Central memory CD8-positive, alpha-beta T cell (primary cell): ENCODE data around the gene ARHGAP15.

Experiments
- ATAC-seq: fragments of 150-1000 bp; cut with Tn5 transposase; replicated peaks from 2 replicates; pipeline ENCODE4 v1.10.0; 2022; ENCODE audit warnings: mild to moderate bottlenecking, moderate FRiP score, moderate number of reproducible peaks; ENCODE audit not compliant: poor library complexity, severe bottlenecking; ENCODE audit errors: extremely low read depth
- DNase-seq, 2 donors: peaks; one replicate each; pipeline ENCODE4 v3.0.0; 2021; ENCODE audit warnings: low spot score in 2 of 2
- H3K27ac Mint-ChIP-seq: one replicate; pipeline ENCODE4 v1.8.0; 2022; ENCODE audit warnings: low read depth, mild to moderate bottlenecking, moderate library complexity, mixed read lengths
- H3K27me3 Mint-ChIP-seq: one replicate; pipeline ENCODE4 v1.8.0; 2022; ENCODE audit warnings: mixed read lengths
- H3K36me3 Mint-ChIP-seq: one replicate; pipeline ENCODE4 v1.8.0; 2022; ENCODE audit warnings: mild to moderate bottlenecking, moderate library complexity, mixed read lengths; ENCODE audit not compliant: insufficient read depth
- H3K4me1 Mint-ChIP-seq: one replicate; pipeline ENCODE4 v1.8.0; 2022; ENCODE audit warnings: mixed read lengths
- H3K4me3 Mint-ChIP-seq: one replicate; pipeline ENCODE4 v1.8.0; 2022; ENCODE audit warnings: mild to moderate bottlenecking, moderate library complexity, mixed read lengths
- H3K9me3 Mint-ChIP-seq: one replicate; pipeline ENCODE4 v1.8.0; 2022; ENCODE audit warnings: mixed read lengths

Gene ARHGAP15

GRCh38 chr2:143347901-143348414 lies 218.7 kb downstream of the ARHGAP15 start:
- H3K9me3 Mint-ChIP-seq, result no peaks in the 10 kb centered on the region
- ATAC-seq, result no peak
- H3K36me3 Mint-ChIP-seq, result peaks cover 5% of the 10 kb centered on the region
- H3K27ac Mint-ChIP-seq, result no peak overlapping the region
- no peaks in the 10 kb centered on the region for H3K27me3 Mint-ChIP-seq
- no peak for DNase-seq
- H3K4me1 Mint-ChIP-seq, result peaks cover 29% of the 10 kb centered on the region
- H3K4me3 Mint-ChIP-seq, result no peak overlapping the region

- DNase-seq, result no peak
- no peak overlapping the region for H3K27ac Mint-ChIP-seq
- H3K27me3 Mint-ChIP-seq, result no peaks in the 10 kb centered on the region
- H3K4me1 Mint-ChIP-seq, result peaks cover 30% of the 10 kb centered on the region
- no peak for ATAC-seq
- no peak overlapping the region for H3K4me3 Mint-ChIP-seq
- peaks cover 2% of the 10 kb centered on the region for H3K36me3 Mint-ChIP-seq
- no peaks in the 10 kb centered on the region for H3K9me3 Mint-ChIP-seq
These were observed 225.0 kb downstream of the ARHGAP15 start for GRCh38 chr2:143354050-143354750.

GRCh38 chr2:143355870-143356269 lies 226.7 kb downstream of the ARHGAP15 start:
- no peak for DNase-seq
- Mint-ChIP-seq H3K27me3 (no peaks in the 10 kb centered on the region), H3K9me3 (no peaks in the 10 kb centered on the region), H3K4me1 (peaks cover 39% of the 10 kb centered on the region), H3K27ac (no peak overlapping the region), H3K4me3 (no peak overlapping the region), H3K36me3 (peaks cover 7% of the 10 kb centered on the region)
- ATAC-seq, result no peak

GRCh38 chr2:143356336-143356735 lies 227.1 kb downstream of the ARHGAP15 start:
- H3K4me3 Mint-ChIP-seq, result no peak overlapping the region
- DNase-seq (no peak), ATAC-seq (no peak)
- H3K4me1 Mint-ChIP-seq, result peaks cover 36% of the 10 kb centered on the region
- H3K27ac Mint-ChIP-seq, result no peak overlapping the region
- H3K27me3 Mint-ChIP-seq, result no peaks in the 10 kb centered on the region
- H3K9me3 Mint-ChIP-seq, result no peaks in the 10 kb centered on the region
- peaks cover 7% of the 10 kb centered on the region for H3K36me3 Mint-ChIP-seq

GRCh38 chr2:143356736-143357446 lies 227.7 kb downstream of the ARHGAP15 start:
- H3K4me3 Mint-ChIP-seq, result no peak overlapping the region
- ATAC-seq (no peak), DNase-seq (no peak)
- H3K27ac Mint-ChIP-seq, result no peak overlapping the region
- H3K9me3 Mint-ChIP-seq, result no peaks in the 10 kb centered on the region
- peaks cover 38% of the 10 kb centered on the region for H3K4me1 Mint-ChIP-seq
- peaks cover 7% of the 10 kb centered on the region for H3K36me3 Mint-ChIP-seq
- H3K27me3 Mint-ChIP-seq, result no peaks in the 10 kb centered on the region

- H3K4me3 Mint-ChIP-seq, result no peak overlapping the region
- H3K4me1 Mint-ChIP-seq, result peaks cover 49% of the 10 kb centered on the region
- no peak overlapping the region for H3K27ac Mint-ChIP-seq
- no peaks in the 10 kb centered on the region for H3K27me3 Mint-ChIP-seq
- peaks cover 10% of the 10 kb centered on the region for H3K36me3 Mint-ChIP-seq
- H3K9me3 Mint-ChIP-seq, result no peaks in the 10 kb centered on the region
- ATAC-seq (no peak), DNase-seq (no peak)
These were observed 228.7 kb downstream of the ARHGAP15 start for GRCh38 chr2:143357966-143358365.

GRCh38 chr2:143361346-143361745 lies 232.1 kb downstream of the ARHGAP15 start:
- no peaks in the 10 kb centered on the region for H3K9me3 Mint-ChIP-seq
- ATAC-seq, result no peak
- H3K4me1 Mint-ChIP-seq, result peaks cover 52% of the 10 kb centered on the region
- peaks cover 9% of the 10 kb centered on the region for H3K36me3 Mint-ChIP-seq
- no peak for DNase-seq
- H3K27me3 Mint-ChIP-seq, result no peaks in the 10 kb centered on the region
- no peak overlapping the region for H3K27ac Mint-ChIP-seq
- H3K4me3 Mint-ChIP-seq, result no peak overlapping the region

GRCh38 chr2:143371616-143372015 lies 242.4 kb downstream of the ARHGAP15 start:
- no peak for DNase-seq
- H3K9me3 Mint-ChIP-seq, result no peaks in the 10 kb centered on the region
- H3K36me3 Mint-ChIP-seq, result peaks cover 6% of the 10 kb centered on the region
- H3K27me3 Mint-ChIP-seq, result no peaks in the 10 kb centered on the region
- H3K4me3 Mint-ChIP-seq, result no peak overlapping the region
- no peak overlapping the region for H3K27ac Mint-ChIP-seq
- peaks cover 41% of the 10 kb centered on the region for H3K4me1 Mint-ChIP-seq
- ATAC-seq, result no peak

GRCh38 chr2:143375384-143375880 lies 246.2 kb downstream of the ARHGAP15 start:
- DNase-seq, result no peak
- no peak overlapping the region for H3K4me3 Mint-ChIP-seq
- H3K4me1 Mint-ChIP-seq, result peaks cover 25% of the 10 kb centered on the region
- peak overlapping the region; percentile 25 for H3K27ac Mint-ChIP-seq
- peaks cover 9% of the 10 kb centered on the region for H3K36me3 Mint-ChIP-seq
- no peak for ATAC-seq
- no peaks in the 10 kb centered on the region for H3K9me3 Mint-ChIP-seq
- H3K27me3 Mint-ChIP-seq, result no peaks in the 10 kb centered on the region

- DNase-seq (no peak), ATAC-seq (no peak)
- Mint-ChIP-seq H3K4me3 (no peak overlapping the region), H3K36me3 (peaks cover 9% of the 10 kb centered on the region), H3K27me3 (no peaks in the 10 kb centered on the region), H3K9me3 (no peaks in the 10 kb centered on the region), H3K27ac (no peak overlapping the region), H3K4me1 (peaks cover 19% of the 10 kb centered on the region)
These were observed 249.8 kb downstream of the ARHGAP15 start for GRCh38 chr2:143378996-143379395.

- Mint-ChIP-seq H3K36me3 (peaks cover 9% of the 10 kb centered on the region), H3K27me3 (no peaks in the 10 kb centered on the region), H3K4me1 (peaks cover 14% of the 10 kb centered on the region), H3K9me3 (no peaks in the 10 kb centered on the region), H3K27ac (no peak overlapping the region), H3K4me3 (no peak overlapping the region)
- ATAC-seq (no peak), DNase-seq (no peak)
These were observed 250.7 kb downstream of the ARHGAP15 start for GRCh38 chr2:143379955-143380354.

GRCh38 chr2:143382573-143382972 lies 253.4 kb downstream of the ARHGAP15 start:
- no peak overlapping the region for H3K4me3 Mint-ChIP-seq
- peaks cover 20% of the 10 kb centered on the region for H3K4me1 Mint-ChIP-seq
- H3K9me3 Mint-ChIP-seq, result no peaks in the 10 kb centered on the region
- DNase-seq, result no peak
- H3K36me3 Mint-ChIP-seq, result peaks cover 7% of the 10 kb centered on the region
- no peak overlapping the region for H3K27ac Mint-ChIP-seq
- H3K27me3 Mint-ChIP-seq, result no peaks in the 10 kb centered on the region
- no peak for ATAC-seq

GRCh38 chr2:143383016-143383415 lies 253.8 kb downstream of the ARHGAP15 start:
- H3K27me3 Mint-ChIP-seq, result no peaks in the 10 kb centered on the region
- H3K36me3 Mint-ChIP-seq, result peaks cover 7% of the 10 kb centered on the region
- no peak for DNase-seq
- peaks cover 24% of the 10 kb centered on the region for H3K4me1 Mint-ChIP-seq
- no peak overlapping the region for H3K27ac Mint-ChIP-seq
- no peak for ATAC-seq
- no peak overlapping the region for H3K4me3 Mint-ChIP-seq
- H3K9me3 Mint-ChIP-seq, result no peaks in the 10 kb centered on the region
